HL-60 (cell line): ENCODE results near the gene SPTSSB.

Experiments
- DNase-seq, 2 experiments: peaks; one replicate each; pipeline ENCODE4 v3.0.0-alpha.2; 2010 to 2020; ENCODE audit warnings: low read depth in 1 of 2, low spot score in 1 of 2
- H3K27ac ChIP-seq: fragments of 250-450 bp; sonication (Bioruptor Pico); replicated peaks from 2 replicates; pipeline ENCODE4 v1.5.1; 2020; ENCODE audit warnings: mild to moderate bottlenecking, moderate library complexity
- H3K27me3 ChIP-seq: fragments of 250-450 bp; sonication (Bioruptor Pico); 2 replicates; pipeline ENCODE4 v1.5.1; 2021; ENCODE audit warnings: mild to moderate bottlenecking, moderate library complexity; ENCODE audit not compliant: insufficient read depth, poor library complexity, severe bottlenecking
- H3K4me3 ChIP-seq: replicated peaks from 2 replicates; pipeline ENCODE4 v1.5.1; 2011; ENCODE audit warnings: mild to moderate bottlenecking, control low read depth, low read length; ENCODE audit not compliant: insufficient read depth
- GABPA ChIP-seq: IDR thresholded peaks from 2 replicates; pipeline ENCODE4 v1.6.1; 2012; ENCODE audit warnings: low read depth
- POLR2AphosphoS5 ChIP-seq: IDR thresholded peaks from 2 replicates; pipeline ENCODE4 v1.6.1; 2012; ENCODE audit warnings: low read depth
- SPI1 ChIP-seq: IDR thresholded peaks from 2 replicates; pipeline ENCODE4 v1.6.1; 2012; ENCODE audit warnings: low read depth, mild to moderate bottlenecking, borderline replicate concordance
- TF ChIP-seq, protein P1 (sequence below): IDR thresholded peaks from 2 replicates; pipeline ENCODE4 v1.6.1; 2012; ENCODE audit warnings: low read depth; ENCODE audit not compliant: insufficient replicate concordance
- TF ChIP-seq, protein P2 (sequence below): IDR thresholded peaks from one replicate; pipeline ENCODE4 v1.5.1; 2011; ENCODE audit warnings: low read length, control low read depth, inconsistent platforms; ENCODE audit not compliant: insufficient read depth

SPTSSB gene

DNA sequence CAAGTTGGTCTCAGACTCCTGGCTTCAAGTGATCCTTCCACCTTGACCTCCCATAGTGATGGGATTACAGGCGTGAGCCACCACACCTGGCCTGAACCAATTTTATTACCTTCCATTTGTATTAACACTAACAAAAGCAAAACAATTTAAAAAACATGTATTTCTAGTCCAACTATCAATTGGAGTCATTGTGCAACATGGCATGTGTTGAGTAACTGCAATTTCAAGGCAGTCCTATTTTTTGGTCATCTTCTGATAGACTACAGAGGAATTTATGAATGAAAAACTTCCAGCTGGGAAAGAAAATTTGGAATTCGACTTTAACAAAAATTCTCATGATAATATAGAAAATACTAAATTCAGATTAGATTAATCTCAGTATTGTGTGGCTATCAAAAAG lies 16.8 kb downstream of the SPTSSB start:
- DNase-seq, result no peak
- no peak for TF ChIP-seq POLR2AphosphoS5
- TF ChIP-seq SPI1, result no peak
- Histone ChIP-seq H3K27ac (no peak overlapping the region), H3K4me3 (no peak overlapping the region), H3K27me3 (peaks cover 4% of the 10 kb centered on the region)

DNA sequence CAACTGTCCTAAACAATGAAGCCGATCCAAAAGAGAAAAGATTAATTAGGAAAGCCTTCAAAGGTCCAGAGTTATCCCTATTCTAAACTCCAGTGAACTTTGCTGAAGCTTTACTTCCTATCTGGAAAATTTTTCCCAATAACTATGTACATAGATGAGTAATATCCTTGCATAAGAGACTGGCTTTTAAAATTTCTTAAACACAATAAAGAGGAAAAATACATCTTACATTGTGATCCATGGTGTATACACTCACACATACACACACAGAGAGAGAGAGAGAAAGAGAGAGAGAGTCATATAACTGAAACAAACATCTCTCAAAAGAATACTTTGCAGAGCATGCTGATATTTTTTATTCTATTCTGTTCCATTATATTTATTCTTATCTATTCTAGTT lies 20.0 kb downstream of the SPTSSB start:
- H3K27ac ChIP-seq, result no peak overlapping the region
- H3K27me3 ChIP-seq, result peaks cover 4% of the 10 kb centered on the region
- no peak overlapping the region for H3K4me3 ChIP-seq
- DNase-seq, result no peak
- TF ChIP-seq, protein P1, sequence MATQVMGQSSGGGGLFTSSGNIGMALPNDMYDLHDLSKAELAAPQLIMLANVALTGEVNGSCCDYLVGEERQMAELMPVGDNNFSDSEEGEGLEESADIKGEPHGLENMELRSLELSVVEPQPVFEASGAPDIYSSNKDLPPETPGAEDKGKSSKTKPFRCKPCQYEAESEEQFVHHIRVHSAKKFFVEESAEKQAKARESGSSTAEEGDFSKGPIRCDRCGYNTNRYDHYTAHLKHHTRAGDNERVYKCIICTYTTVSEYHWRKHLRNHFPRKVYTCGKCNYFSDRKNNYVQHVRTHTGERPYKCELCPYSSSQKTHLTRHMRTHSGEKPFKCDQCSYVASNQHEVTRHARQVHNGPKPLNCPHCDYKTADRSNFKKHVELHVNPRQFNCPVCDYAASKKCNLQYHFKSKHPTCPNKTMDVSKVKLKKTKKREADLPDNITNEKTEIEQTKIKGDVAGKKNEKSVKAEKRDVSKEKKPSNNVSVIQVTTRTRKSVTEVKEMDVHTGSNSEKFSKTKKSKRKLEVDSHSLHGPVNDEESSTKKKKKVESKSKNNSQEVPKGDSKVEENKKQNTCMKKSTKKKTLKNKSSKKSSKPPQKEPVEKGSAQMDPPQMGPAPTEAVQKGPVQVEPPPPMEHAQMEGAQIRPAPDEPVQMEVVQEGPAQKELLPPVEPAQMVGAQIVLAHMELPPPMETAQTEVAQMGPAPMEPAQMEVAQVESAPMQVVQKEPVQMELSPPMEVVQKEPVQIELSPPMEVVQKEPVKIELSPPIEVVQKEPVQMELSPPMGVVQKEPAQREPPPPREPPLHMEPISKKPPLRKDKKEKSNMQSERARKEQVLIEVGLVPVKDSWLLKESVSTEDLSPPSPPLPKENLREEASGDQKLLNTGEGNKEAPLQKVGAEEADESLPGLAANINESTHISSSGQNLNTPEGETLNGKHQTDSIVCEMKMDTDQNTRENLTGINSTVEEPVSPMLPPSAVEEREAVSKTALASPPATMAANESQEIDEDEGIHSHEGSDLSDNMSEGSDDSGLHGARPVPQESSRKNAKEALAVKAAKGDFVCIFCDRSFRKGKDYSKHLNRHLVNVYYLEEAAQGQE, result no peak
- TF ChIP-seq, protein P2, sequence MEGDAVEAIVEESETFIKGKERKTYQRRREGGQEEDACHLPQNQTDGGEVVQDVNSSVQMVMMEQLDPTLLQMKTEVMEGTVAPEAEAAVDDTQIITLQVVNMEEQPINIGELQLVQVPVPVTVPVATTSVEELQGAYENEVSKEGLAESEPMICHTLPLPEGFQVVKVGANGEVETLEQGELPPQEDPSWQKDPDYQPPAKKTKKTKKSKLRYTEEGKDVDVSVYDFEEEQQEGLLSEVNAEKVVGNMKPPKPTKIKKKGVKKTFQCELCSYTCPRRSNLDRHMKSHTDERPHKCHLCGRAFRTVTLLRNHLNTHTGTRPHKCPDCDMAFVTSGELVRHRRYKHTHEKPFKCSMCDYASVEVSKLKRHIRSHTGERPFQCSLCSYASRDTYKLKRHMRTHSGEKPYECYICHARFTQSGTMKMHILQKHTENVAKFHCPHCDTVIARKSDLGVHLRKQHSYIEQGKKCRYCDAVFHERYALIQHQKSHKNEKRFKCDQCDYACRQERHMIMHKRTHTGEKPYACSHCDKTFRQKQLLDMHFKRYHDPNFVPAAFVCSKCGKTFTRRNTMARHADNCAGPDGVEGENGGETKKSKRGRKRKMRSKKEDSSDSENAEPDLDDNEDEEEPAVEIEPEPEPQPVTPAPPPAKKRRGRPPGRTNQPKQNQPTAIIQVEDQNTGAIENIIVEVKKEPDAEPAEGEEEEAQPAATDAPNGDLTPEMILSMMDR, result no peak
- TF ChIP-seq GABPA, result no peak
- TF ChIP-seq SPI1, result no peak
- no peak for TF ChIP-seq POLR2AphosphoS5

DNA sequence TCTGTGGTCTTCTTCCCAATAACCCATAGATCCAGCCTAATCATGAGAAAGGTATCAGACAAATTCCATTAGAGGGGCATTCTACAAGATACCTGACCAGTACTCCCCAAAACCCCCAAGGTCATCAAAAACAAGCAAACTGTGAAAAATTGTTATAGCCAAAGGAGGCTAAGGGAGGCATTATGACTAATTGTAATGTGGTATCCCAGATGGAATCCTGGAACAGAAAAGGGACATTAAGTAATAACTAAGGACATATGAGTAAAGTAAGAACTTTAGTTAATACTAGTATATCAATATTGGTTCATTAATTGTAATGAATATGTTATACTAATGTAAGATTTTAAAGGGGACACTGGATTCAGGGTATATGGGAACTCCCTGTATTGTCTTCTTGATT lies 20.4 kb downstream of the SPTSSB start:
- TF ChIP-seq, protein P2, result no peak
- TF ChIP-seq POLR2AphosphoS5 (no peak), SPI1 (no peak), GABPA (no peak)
- TF ChIP-seq, protein P1, result no peak
- Histone ChIP-seq H3K27me3 (peaks cover 4% of the 10 kb centered on the region), H3K27ac (no peak overlapping the region), H3K4me3 (no peak overlapping the region)
- DNase-seq, result no peak

DNA sequence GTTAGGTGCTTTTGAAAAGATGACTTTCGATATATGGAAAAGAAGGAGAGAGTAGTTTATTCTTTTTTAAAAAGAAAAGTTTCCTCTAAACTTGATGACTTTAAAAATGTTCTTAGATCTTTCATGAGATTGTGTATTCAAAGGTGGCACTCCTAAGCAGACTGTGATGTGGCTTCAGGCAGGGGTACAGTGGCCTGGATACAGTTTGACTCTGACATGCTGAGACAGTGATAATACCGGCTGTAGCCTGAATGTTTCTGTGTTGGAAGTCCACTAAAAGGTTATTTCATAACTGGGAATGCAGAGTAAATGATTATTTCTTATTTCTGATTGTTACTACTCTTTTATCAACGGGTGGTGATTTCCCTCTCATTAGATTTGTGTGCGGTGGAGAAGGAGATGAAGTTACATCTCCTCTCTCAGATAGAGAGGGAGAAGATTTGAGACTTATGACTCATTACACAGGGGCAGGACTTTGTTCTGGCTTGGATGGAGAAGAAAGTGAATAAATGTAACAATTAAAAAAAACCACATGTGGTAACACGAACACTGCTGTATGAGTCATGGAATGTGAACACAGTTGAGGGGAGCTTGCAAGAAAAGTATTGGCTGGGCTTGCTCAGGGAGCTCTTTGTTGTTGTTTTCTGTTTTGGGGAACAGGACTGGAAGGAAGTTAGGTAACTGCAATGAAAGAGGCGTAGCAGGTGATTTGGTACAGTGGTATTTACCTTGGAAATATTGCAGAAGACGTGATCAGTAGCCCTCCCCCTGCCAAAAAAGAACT lies 21.6 kb downstream of the SPTSSB start:
- Histone ChIP-seq H3K27me3 (peaks cover 4% of the 10 kb centered on the region), H3K4me3 (no peak overlapping the region), H3K27ac (no peak overlapping the region)
- TF ChIP-seq SPI1 (peak; percentile 6; the same call in 1 of the 2 replicates), GABPA (no peak), POLR2AphosphoS5 (no peak)
- TF ChIP-seq, protein P2, result no peak
- TF ChIP-seq, protein P1, result no peak
- peak in 1 of 2 experiments; percentile 2 for DNase-seq
